Measurements from ENCODE around the gene RPUSD3.

DNA sequence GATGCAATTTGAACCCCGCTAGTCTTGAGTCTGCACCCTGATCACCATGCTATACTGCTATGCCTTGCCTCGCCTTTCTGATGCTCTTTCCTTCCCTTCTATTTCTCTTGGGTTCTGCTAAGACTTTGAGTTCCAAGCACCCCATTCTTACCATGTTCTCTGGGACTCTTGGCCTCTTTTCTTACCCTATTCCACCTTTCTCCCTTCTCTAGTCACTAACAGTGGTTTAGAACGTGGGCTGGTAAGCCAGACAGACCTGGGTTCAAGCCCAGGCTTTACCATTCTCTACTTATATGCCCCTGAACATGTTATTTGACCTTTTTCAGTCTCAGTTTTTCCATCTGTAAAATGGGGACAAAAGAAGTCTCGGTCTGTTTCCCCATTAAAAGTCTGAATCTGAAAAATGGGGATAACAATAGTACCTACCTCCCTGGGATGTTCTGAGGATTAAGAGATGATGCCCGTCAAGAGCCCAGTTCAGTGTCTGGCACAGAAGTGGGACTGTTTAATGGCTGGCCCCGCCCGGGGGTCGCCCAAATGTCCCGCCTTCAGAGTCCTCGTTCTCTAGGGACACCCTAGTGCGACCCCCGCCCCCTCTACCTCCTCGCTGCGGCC, 51.9 kb downstream of the RPUSD3 start:
- TF ChIP-seq, protein P1, sequence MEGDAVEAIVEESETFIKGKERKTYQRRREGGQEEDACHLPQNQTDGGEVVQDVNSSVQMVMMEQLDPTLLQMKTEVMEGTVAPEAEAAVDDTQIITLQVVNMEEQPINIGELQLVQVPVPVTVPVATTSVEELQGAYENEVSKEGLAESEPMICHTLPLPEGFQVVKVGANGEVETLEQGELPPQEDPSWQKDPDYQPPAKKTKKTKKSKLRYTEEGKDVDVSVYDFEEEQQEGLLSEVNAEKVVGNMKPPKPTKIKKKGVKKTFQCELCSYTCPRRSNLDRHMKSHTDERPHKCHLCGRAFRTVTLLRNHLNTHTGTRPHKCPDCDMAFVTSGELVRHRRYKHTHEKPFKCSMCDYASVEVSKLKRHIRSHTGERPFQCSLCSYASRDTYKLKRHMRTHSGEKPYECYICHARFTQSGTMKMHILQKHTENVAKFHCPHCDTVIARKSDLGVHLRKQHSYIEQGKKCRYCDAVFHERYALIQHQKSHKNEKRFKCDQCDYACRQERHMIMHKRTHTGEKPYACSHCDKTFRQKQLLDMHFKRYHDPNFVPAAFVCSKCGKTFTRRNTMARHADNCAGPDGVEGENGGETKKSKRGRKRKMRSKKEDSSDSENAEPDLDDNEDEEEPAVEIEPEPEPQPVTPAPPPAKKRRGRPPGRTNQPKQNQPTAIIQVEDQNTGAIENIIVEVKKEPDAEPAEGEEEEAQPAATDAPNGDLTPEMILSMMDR (conservative IDR thresholded peaks at IDR 0.05), result no peak
- TF ChIP-seq EZH2 (IDR thresholded peaks at IDR 0.05; ENCODE audit: low read depth), result no peak
